GM21723 (cell line): ENCODE results near the gene ISM1.

Experiments
- ATAC-seq: cut with Tn5 transposase; IDR thresholded peaks from one replicate; pipeline ENCODE4 v1.9.1; 2021; ENCODE audit warnings: mild to moderate bottlenecking, moderate library complexity; ENCODE audit not compliant: unreplicated experiment

The ISM1 gene

GRCh38 chr20:13278812-13279570, 57.9 kb downstream of the ISM1 start:
- no peak for ATAC-seq

GRCh38 chr20:13280609-13281324, 59.7 kb downstream of the ISM1 start:
- ATAC-seq = no peak

GRCh38 chr20:13283869-13284829, 63.1 kb downstream of the ISM1 start:
- no peak for ATAC-seq

GRCh38 chr20:13284830-13285229, 63.8 kb downstream of the ISM1 start:
- ATAC-seq = no peak

GRCh38 chr20:13285408-13285807, 64.3 kb downstream of the ISM1 start:
- no peak for ATAC-seq

- no peak for ATAC-seq
Observed at GRCh38 chr20:13286052-13286451, 65.0 kb downstream of the ISM1 start.

GRCh38 chr20:13286607-13287006, 65.5 kb downstream of the ISM1 start:
- no peak for ATAC-seq

GRCh38 chr20:13288357-13288756, 67.3 kb downstream of the ISM1 start:
- no peak for ATAC-seq

GRCh38 chr20:13289031-13289430, 68.0 kb downstream of the ISM1 start:
- ATAC-seq = no peak

- no peak for ATAC-seq
Observed at GRCh38 chr20:13290724-13291123, 69.7 kb downstream of the ISM1 start.

GRCh38 chr20:13291157-13291556, 70.1 kb downstream of the ISM1 start:
- ATAC-seq = no peak

- ATAC-seq = no peak
Observed at GRCh38 chr20:13292201-13292885, 71.3 kb downstream of the ISM1 start.

- ATAC-seq = no peak
Observed at GRCh38 chr20:13294522-13294921, 73.4 kb downstream of the ISM1 start.

GRCh38 chr20:13295637-13296036, 74.6 kb downstream of the ISM1 start:
- no peak for ATAC-seq

GRCh38 chr20:13296070-13296469, 75.0 kb downstream of the ISM1 start:
- no peak for ATAC-seq

GRCh38 chr20:13297147-13297899, 76.2 kb downstream of the ISM1 start:
- ATAC-seq = no peak

- ATAC-seq = no peak
Observed at GRCh38 chr20:13298692-13299373, 77.8 kb downstream of the ISM1 start.

- no peak for ATAC-seq
Observed at GRCh38 chr20:13299401-13299800, 78.3 kb downstream of the ISM1 start.

GRCh38 chr20:13301596-13301995, 80.5 kb downstream of the ISM1 start:
- ATAC-seq = no peak
